ENCODE measurements around the gene EEIG1.
A peak's percentile ranks its signal among the peaks of the same experiment; 100 is the strongest.

The EEIG1 gene

DNA sequence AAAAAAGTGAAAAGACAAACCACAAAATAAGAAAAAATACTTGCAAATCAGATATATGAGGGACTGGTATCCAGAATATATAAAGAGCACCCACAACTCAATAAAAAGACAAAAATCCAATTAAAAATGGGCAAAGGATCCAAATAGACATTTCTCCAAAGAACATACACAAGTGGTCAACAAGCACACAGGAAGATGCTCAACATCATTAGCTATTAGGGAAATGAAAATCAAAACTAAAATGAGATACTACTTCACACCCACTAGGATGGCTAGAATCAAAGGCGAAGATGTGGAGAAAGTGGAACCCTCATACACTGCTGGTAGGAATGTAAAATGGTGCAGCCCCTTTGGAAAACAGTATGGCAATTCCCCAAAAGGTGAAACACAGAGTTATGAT, 22.1 kb downstream of the EEIG1 start:
- DNase-seq: no peak

DNA sequence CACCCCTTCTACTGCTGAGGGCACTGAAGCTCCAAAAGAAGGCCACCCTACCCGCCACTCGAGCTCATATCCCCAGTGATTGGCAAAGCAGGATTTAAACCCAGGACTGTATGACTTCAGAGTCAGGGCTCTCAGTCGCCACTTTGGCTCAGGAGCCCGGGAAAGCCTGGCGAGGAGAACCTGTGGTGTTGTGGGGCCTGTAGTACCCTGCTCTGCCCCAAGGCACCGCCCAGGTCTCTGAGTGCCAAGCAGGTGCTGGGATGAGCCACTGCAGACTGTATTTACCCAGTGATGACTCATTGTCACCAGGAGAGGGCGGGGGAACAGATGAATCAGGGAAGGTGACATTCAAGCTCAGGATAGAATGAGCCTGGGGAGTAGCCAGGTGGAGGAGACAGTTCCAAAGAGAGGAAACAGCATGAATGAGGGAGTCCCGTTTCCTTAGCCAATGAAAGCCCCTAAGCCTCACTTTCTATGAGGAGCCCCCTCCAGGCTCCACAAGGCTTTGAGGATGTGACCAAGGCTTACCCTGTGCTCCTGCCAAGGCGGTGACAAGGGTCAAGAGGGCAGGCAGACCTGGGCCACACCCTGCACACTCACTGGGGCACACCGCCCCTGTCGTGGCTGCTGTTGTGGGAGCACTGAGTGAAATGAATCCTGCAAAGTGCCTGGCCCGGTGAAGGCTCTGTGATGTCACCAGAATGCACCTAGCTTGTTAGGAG, 25.3 kb downstream of the EEIG1 start:
- DNase-seq: peak; percentile 98

GRCh38 chr9:127954831-127955293, 25.9 kb downstream of the EEIG1 start:
- DNase-seq: no peak

GRCh38 chr9:127953768-127954505, 26.9 kb downstream of the EEIG1 start:
- DNase-seq: no peak

GRCh38 chr9:127953154-127953553, 27.6 kb downstream of the EEIG1 start:
- DNase-seq: no peak

DNA sequence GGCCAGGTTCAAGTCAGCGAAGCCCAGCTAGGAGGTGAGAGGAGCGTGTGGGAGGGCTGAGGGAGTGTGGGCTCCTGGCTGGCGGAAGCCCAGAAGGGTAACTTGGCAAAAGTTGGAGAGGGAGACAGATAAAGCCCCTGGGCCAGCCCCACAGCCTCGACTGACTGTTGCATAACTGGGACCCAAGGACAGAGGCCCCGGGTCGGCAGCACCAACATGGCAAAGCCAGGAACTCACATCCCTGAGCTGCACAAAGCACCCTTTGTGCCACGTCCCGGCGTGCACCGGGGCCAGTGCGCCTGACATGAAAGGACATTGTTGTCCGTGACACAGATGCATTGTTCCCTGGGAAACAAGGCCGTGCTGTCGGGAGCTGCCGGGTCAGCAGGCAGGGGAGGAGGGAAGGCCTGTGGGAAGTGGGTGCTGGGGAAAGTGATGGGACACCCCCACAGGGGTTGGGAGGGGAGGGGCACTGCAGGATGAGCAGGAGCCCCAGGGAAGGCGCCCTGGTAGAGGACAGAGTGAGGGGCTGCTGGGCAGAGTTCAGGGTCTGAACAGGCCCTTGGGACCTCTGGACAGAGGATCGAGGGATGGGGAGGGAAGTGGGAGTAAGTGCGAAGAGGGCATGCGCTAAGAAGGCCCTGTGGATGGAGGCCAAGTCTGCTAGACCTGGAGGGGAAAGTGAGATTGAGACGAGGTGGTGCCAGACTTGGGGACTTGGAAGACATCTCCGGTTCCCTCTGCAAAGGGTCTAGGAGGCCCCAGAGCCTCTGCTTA, 30.1 kb downstream of the EEIG1 start:
- DNase-seq: no peak

GRCh38 chr9:127949827-127950512, 30.8 kb downstream of the EEIG1 start:
- no peak for DNase-seq

GRCh38 chr9:127947841-127948710, 32.7 kb downstream of the EEIG1 start:
- DNase-seq: no peak

DNA sequence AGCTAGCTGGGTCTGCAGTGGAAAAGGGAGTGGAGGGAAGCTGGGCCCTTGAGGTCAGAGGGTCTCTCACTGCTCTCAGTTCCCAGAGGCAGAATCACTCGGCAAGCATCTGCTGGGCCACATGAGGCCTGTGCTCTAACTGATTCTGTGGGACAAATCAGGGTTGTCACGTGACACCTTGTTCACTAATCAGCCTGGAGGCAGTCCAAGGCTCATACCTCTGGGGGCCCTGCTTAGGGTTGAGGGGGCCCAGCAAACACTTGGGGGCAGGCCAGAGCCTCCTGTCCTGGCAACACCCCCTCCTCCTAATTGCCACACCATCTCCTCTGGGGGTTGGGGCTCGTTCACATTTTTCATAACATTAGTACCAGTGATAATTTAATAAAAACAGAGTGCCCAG, 34.1 kb downstream of the EEIG1 start:
- DNase-seq: no peak

- no peak for DNase-seq
Measured at GRCh38 chr9:127945942-127946341, 34.8 kb downstream of the EEIG1 start.

- DNase-seq: no peak
Measured at GRCh38 chr9:127945338-127945737, 35.5 kb downstream of the EEIG1 start.

DNA sequence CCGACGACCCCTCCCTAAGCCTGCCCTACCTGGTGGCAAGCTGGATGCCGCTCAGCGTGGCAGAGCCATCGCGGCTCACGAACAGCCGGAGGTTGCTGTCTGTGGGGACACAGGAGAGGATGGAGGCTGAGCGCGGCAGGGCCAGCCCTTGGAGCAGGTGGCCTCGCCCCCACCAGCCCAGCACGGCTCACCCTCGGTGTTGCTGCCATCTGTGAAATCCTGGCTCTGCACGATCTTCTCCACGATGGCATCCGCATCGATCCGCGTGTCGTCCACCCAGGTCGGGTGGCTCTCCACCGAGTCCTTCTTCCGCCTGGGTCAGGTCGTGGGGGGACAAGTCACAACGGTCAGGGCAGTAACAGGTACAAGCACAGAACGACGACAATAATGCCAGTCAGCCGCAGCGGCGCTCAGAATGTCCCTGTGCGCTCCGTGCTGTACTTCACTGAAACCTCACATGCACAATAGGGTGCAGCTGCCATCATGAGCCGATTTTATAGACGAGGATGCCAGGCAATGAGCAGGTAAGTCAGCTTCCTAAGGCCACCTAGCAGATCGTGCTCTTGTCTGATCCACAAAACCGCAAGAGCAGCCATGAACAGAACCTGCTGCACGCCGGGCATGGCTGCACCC, 36.1 kb downstream of the EEIG1 start:
- no peak for DNase-seq

GRCh38 chr9:127943731-127944144, 37.1 kb downstream of the EEIG1 start:
- DNase-seq: peak; percentile 85

DNA sequence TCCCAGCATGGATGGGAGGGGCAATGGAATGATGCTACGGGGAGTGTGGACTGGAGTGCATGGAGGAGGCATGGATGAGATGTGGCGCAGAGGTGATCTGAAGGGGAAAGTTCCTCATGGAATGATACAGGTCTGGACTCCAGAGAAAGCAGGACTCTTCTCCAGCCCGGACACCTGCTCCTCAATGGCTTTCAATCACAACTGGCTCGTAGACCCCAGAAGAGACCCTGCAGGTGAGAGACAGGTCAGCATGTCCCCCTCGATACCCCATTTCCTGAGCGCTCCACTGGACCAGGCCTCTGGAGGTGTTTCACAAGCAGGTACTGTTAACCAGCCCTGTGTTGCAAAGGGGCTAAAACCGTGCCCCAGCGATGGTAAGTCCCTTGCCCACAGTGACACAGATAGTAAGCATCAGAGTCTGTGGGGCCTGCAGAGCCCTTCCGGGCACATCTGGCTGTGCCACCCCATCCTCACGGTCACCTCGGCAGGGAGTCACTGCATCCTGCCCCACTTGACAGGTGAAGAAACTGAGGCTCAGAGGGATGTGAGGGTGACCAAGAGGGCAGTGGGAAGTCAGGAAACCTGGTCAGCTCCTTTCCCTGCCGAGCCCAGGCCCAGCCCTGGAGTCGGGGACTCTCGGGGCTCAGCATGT, 37.7 kb downstream of the EEIG1 start:
- DNase-seq: no peak

DNA sequence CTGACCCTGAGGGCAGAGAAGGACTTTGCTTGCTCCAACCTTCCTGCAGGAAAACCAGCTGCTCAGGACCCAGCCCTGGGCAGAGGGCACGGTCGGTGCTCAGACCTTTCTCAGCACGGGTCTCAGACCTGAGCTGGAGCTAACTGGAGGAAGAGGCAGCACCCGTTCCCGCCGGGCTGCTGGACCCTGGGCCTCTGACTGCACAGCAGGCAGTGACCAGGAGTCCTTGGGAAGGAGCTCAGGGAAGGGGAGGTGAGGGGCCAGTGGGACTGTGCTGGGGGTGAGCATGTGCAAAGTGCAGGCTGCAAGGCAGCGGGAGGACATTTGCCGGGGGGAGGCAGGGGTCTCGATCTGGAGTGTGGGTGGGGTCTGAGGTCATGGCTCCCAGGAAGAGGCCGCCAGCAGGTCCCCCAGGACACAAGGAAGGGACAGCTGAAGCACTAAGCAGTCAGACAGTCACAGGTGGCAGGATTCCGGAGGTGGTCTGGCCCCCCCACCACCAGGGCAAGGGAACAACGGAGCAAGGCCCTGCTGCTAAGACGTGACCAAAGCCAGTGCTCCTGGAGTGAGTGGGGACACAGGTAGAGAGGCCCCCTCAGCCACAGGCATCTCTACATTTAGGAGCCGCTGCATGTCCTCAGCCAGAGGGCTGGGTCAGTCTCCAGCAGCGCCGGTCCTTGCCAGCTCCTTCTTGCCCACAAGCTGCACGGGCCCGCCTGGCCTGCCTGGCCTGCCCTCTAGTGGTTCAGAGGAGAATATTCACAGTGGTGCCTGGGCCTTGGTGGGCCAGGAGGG, 38.4 kb downstream of the EEIG1 start:
- peak; percentile 28 for DNase-seq

DNA sequence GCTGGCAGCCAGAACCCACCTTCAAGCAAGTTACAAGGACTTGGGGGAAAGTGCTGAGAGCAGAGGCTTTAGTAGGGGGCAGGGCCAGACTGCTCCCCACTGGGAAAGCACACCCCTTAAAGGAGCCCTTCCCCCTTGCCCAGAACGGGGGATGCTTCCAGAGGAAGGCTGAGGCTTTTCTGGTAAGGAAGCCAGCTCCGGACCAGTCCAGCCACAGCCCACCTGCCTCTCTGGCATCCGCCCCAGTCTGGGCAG, 38.9 kb downstream of the EEIG1 start:
- DNase-seq: no peak

DNA sequence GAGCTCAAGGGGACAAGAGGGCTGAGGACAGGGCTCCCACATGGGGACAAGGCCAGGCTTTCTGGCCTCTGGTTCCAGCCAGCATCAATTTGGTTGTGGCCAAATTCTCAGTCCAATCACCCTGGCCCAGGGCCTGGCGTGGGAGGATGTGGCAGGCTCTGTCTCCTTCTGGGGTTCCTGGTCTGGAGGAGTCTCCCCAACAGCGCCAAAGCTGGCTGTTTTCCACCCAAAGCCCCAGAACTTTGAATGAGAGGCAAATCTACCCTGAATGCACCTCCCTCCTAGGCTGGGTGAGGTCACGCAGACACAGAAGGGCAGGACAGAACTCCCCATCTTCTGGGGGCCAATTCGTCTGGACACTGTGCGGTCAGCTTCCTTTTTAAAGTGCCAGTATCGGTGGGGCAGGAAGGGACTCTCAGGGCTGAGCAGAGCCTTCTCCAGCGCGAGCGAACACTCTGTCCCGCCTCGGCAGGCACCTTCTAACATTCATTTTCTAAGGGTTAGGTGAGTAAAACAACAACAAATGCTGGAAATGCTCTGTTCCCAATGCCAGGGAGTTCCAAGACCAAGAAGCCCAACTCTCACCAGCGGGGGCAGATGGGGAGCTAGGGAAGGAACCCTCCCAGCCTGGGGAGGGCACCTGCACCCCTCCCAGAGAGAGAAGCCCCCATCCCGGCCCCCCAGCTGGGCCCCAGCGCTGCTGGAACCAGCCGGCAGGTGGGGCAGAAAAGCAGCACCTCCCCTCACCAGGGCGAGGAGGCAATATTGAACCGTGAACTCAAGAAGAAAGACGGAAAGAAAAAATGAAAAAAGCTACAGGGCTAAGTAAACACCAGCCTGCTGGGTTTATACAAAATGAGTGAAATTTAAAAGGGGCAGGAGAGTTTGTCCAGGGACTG, 39.5 kb downstream of the EEIG1 start:
- DNase-seq: no peak

GRCh38 chr9:127940593-127940992, 40.2 kb downstream of the EEIG1 start:
- DNase-seq: no peak

DNA sequence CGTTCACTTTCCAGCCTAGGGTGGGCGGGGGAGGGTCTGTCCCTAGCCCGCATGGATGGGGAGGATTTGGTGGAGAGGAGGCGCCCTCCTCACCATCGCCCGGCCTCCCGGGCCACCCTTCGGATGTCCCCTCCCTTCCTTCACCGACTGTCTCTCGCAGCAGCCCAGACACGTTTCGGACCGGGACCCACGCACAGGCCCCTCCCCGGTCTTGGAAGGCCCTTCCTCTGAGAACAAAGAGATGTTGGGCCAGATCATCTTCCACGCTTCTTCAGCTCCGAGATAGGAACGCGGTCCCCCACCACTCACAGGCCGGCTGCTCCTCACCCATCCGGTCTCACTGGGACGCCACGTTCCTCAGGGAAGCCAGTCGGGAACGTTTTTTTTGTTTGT, 42.5 kb downstream of the EEIG1 start:
- no peak for DNase-seq
